Keratinocyte (primary cell): ENCODE data around the gene CCN5. TPM values are rescaled to one million over a fixed set of nuclear protein-coding genes. Genes with fewer than 3 reads are reported as not detected.

ENCODE experiments used
- DNase-seq: peaks from one replicate; pipeline ENCODE4 v3.0.0-alpha.2; 2011; ENCODE audit warnings: low read depth, missing footprints, low spot score
- FAIRE-seq: peaks from 2 replicates; lab custom pipeline; 2011; peaks lifted over from hg19 to GRCh38; lab: Jason Lieb, UNC
- H2AFZ ChIP-seq: 2 replicates; pipeline ENCODE4 v1.6.0; 2012; ENCODE audit warnings: low read length, control low read depth, inconsistent platforms; ENCODE audit not compliant: control insufficient read depth
- H3K27ac ChIP-seq: 2 replicates; pipeline ENCODE4 v1.5.1; 2011; ENCODE audit warnings: low read length; ENCODE audit not compliant: control insufficient read depth, insufficient read depth
- H3K27me3 ChIP-seq: 3 replicates; pipeline ENCODE4 v1.6.0; 2011; ENCODE audit warnings: low read length; ENCODE audit not compliant: control insufficient read depth, insufficient read depth; ENCODE audit errors: extremely low read depth
- H3K36me3 ChIP-seq, 2 experiments: 2 replicates in 1 of 2; 3 replicates in 1 of 2; pipeline ENCODE4 v1.5.1; 2011; ENCODE audit warnings: low read length in 2 of 2, mild to moderate bottlenecking in 1 of 2; ENCODE audit not compliant: control insufficient read depth in 2 of 2, insufficient read depth in 2 of 2; ENCODE audit errors: extremely low read depth in 1 of 2
- H3K4me1 ChIP-seq: 3 replicates; pipeline ENCODE4 v1.5.1; 2011; ENCODE audit warnings: low read length; ENCODE audit not compliant: control insufficient read depth, insufficient read depth; ENCODE audit errors: extremely low read depth
- H3K4me2 ChIP-seq: 3 replicates; pipeline ENCODE4 v1.6.0; 2011; ENCODE audit warnings: low read depth, low read length; ENCODE audit not compliant: control insufficient read depth, insufficient read depth; ENCODE audit errors: extremely low read depth
- H3K4me3 ChIP-seq, 3 experiments: fragments of 200-600 bp in 1 of 3; sonication (generic) in 1 of 3; 2 replicates in 2 of 3; 3 replicates in 1 of 3; pipeline ENCODE4 v1.5.1; 2011 to 2016; ENCODE audit warnings: low read length in 3 of 3, mild to moderate bottlenecking in 3 of 3, control low read depth in 2 of 3, inconsistent platforms in 1 of 3, low read depth in 1 of 3, mixed read lengths in 1 of 3, mixed run types in 1 of 3, moderate library complexity in 1 of 3; ENCODE audit not compliant: control insufficient read depth in 2 of 3, insufficient read depth in 2 of 3; ENCODE audit errors: extremely low read depth in 1 of 3
- H3K79me2 ChIP-seq: 2 replicates; pipeline ENCODE4 v1.6.0; 2012; ENCODE audit warnings: low read length; ENCODE audit not compliant: control insufficient read depth, insufficient read depth
- H3K9ac ChIP-seq: 3 replicates; pipeline ENCODE4 v1.6.0; 2011; ENCODE audit warnings: low read length; ENCODE audit not compliant: control insufficient read depth, insufficient read depth; ENCODE audit errors: extremely low read depth
- H3K9me1 ChIP-seq: 3 replicates; pipeline ENCODE4 v1.6.0; 2011; ENCODE audit warnings: low read length; ENCODE audit not compliant: control insufficient read depth, insufficient read depth; ENCODE audit errors: extremely low read depth
- H3K9me3 ChIP-seq: 2 replicates; pipeline ENCODE4 v1.5.1; 2012; ENCODE audit warnings: low read depth, low read length; ENCODE audit not compliant: control insufficient read depth
- H4K20me1 ChIP-seq: 3 replicates; pipeline ENCODE4 v1.6.0; 2011; ENCODE audit warnings: low read length; ENCODE audit not compliant: control insufficient read depth, insufficient read depth; ENCODE audit errors: extremely low read depth
- EZH2 ChIP-seq: IDR thresholded peaks from one replicate; pipeline ENCODE4 v1.6.1; 2012; ENCODE audit warnings: inconsistent platforms, mild to moderate bottlenecking, low read length, moderate library complexity
- dilution Hi-C: fragments of 300-500 bp; cut with MboI; formaldehyde crosslinking; loops from one replicate; pipeline ENCODE4 v1.7.0; 2020; ENCODE audit warnings: low sequenced_read_pairs; ENCODE audit not compliant: extremely low pct_ligation_motif_present
- polyA plus RNA-seq, 5 experiments: library from polyadenylated mRNA; depleted of rRNA in 3 of 5; stranded (reverse) in 3 of 5; stranded (forward) in 1 of 5; unstranded in 1 of 5; fragments of >200 nt; gene quantifications; 1 replicate in 1 of 5; 2 replicates in 3 of 5; 3 replicates in 1 of 5; pipeline versions ENCODE4 v1.2.1 to v1.2.3, GENCODE V29; 2011 to 2012; ENCODE audit warnings: missing spikeins in 2 of 5, low read depth in 1 of 5, low replicate concordance in 1 of 5
- TF ChIP-seq, protein P1 (sequence below), 3 experiments: IDR thresholded peaks in 1 of 3; conservative IDR thresholded peaks in 1 of 3; optimal IDR thresholded peaks in 1 of 3; 2 replicates in 2 of 3; 3 replicates in 1 of 3; pipeline versions ENCODE3 to v1.5.1; 2011; ENCODE audit warnings: low read length in 3 of 3, mild to moderate bottlenecking in 3 of 3, moderate library complexity in 2 of 3, control low read depth in 1 of 3, inconsistent platforms in 1 of 3; ENCODE audit not compliant: insufficient read depth in 2 of 3; ENCODE audit errors: extremely low read depth in 1 of 3

Gene CCN5
- polyA plus RNA-seq, 1 donor (not counting 4 experiments of a cell fraction or from before 2014, with no cell fraction given), result not detected

DNA sequence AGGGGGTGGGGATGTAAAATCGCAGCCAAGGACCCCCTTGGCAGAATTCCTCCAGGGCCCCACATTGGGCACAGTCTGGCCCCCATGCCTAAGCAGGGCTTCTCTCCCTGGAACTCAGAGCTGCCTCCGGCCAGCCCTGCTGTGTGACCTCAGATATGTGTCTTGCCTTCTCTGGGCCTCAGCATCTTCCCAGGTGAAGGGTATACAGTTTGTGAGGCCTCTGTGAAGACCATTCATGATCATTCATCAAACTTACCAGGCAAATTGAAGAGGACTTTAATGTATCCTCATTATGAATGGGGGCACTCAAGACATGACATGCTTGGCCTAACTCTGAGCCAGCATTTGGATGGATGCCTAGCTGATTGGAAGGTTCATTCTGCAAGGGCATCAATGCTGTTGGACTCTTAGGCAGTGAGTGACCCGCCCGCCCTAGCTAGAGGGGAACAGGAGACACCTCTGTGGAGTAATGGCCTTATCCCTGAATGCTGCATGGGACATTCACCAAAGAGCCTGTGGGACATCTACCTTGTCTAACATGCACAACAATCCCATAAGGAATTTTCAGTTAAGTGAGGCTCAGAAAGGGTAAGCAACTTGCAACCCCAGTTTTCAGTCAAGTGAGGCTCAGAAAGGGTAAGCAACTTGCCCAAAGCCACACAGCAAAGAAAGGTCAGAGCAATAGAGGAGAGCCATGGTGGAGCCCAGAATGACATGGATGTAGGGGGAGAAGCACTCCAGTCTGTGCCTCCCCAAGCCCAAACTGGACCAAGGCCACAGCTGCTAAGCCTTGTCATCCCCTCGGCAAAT lies 535 bp downstream of the CCN5 start:
- no peak overlapping the region for H3K9ac ChIP-seq
- no peak for DNase-seq
- H3K79me2 ChIP-seq, result no peaks in the 10 kb centered on the region

DNA sequence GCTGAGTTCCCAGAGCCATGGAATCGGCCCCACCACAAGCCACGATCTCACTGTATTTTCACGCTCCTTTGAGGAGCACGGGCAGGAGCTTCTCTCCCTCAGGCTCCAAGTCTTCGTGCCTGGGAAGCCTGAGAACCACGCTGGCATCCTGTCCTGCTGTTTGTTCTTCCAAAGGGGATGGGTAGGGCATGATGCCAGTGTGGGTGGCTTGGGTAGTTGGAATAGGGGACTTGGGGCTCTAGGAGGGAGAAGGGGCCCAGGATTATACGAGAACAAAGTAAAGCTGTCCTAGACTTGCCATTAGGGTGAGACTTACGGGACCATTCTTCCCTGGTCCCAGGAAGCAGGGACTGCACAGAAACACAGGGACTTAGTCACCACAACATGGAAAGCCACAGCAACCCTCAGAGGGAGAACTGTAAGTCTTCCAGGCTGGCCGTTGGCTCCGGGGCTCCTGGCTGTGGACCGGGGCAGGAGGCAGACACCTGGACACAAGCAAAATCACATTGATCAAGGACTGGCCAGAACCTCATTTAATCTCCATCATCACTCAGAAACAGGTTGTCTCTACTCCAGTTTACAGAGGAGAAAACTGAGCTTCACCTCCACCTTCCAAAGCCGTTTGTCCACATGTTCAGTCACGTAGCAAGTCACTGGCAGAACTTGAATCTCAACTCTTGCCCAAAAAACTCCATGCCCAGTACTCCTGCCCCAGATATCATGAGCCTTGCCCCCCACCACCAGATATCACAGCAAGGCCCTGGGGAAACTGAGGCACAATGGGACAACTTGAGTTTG lies 1.3 kb downstream of the CCN5 start:
- no peak overlapping the region for H3K27ac ChIP-seq
- TF ChIP-seq EZH2, result no peak
- TF ChIP-seq, protein P1, sequence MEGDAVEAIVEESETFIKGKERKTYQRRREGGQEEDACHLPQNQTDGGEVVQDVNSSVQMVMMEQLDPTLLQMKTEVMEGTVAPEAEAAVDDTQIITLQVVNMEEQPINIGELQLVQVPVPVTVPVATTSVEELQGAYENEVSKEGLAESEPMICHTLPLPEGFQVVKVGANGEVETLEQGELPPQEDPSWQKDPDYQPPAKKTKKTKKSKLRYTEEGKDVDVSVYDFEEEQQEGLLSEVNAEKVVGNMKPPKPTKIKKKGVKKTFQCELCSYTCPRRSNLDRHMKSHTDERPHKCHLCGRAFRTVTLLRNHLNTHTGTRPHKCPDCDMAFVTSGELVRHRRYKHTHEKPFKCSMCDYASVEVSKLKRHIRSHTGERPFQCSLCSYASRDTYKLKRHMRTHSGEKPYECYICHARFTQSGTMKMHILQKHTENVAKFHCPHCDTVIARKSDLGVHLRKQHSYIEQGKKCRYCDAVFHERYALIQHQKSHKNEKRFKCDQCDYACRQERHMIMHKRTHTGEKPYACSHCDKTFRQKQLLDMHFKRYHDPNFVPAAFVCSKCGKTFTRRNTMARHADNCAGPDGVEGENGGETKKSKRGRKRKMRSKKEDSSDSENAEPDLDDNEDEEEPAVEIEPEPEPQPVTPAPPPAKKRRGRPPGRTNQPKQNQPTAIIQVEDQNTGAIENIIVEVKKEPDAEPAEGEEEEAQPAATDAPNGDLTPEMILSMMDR (optimal IDR thresholded peaks at IDR 0.05 in 1 of 3, IDR thresholded peaks at IDR 0.05 in 1 of 3, conservative IDR thresholded peaks at IDR 0.05 in 1 of 3; ENCODE audit: extremely low read depth in 1 of 3, insufficient read depth in 2 of 3, low read length in 3 of 3), result no peak
- H3K4me3 ChIP-seq, result no peak overlapping the region
- H3K79me2 ChIP-seq, result no peaks in the 10 kb centered on the region
- H3K4me2 ChIP-seq, result peak overlapping the region; percentile 29
- H2AFZ ChIP-seq, result no peak overlapping the region
- H3K4me1 ChIP-seq, result peaks cover 40% of the 10 kb centered on the region
- no peaks in the 10 kb centered on the region for H3K9me3 ChIP-seq
- H3K9ac ChIP-seq, result no peak overlapping the region
- DNase-seq (no peak), FAIRE-seq (no peak)
- peaks cover 5% of the 10 kb centered on the region for H3K9me1 ChIP-seq
- H3K27me3 ChIP-seq, result no peaks in the 10 kb centered on the region
- dilution Hi-C loops, result no loop called here
- peaks cover 3% of the 10 kb centered on the region for H4K20me1 ChIP-seq
- H3K36me3 ChIP-seq, result no peaks in the 10 kb centered on the region

More for the DNA sequence above, 535 bp downstream of the CCN5 start:
- no peak overlapping the region for H3K27ac ChIP-seq
- no peak for FAIRE-seq
- dilution Hi-C loops, result no loop called here
- peaks cover 5% of the 10 kb centered on the region for H3K9me1 ChIP-seq
- no peak for TF ChIP-seq EZH2
- no peaks in the 10 kb centered on the region for H3K9me3 ChIP-seq
- no peaks in the 10 kb centered on the region for H3K27me3 ChIP-seq
- no peak overlapping the region for H2AFZ ChIP-seq
- peaks cover 35% of the 10 kb centered on the region for H3K4me1 ChIP-seq
- H3K36me3 ChIP-seq, result no peaks in the 10 kb centered on the region
- no peak overlapping the region for H3K4me2 ChIP-seq
- H3K4me3 ChIP-seq, result no peak overlapping the region
- peaks cover under 1% of the 10 kb centered on the region for H4K20me1 ChIP-seq
